HepG2 (cell line): ENCODE measurements around the gene TTC28. TPM values are rescaled to one million over a fixed set of nuclear protein-coding genes. Genes with fewer than 3 reads are reported as not detected.

Experiments
- ATAC-seq: fragments of 200-7000 bp; cut with Tn5 transposase; 3 replicates; pipeline ENCODE4 v1.9.1; 2020; ENCODE audit warnings: mild to moderate bottlenecking, moderate library complexity
- BruUV-seq: library from RNA; stranded (reverse); fragments of 400-500 nt; replicated peaks from 2 replicates; lab custom pipeline; 2021; lab: Mats Ljungman, UMichigan
- CTCF ChIA-PET: fragments of 300-600 bp; formaldehyde crosslinking; extraction: SDS; loops from one replicate; lab custom pipeline; 2021; ENCODE audit warnings: low total read pairs, inconsistent platforms, low intra/inter-chr PET ratio; lab: Yijun Ruan, JAX
- POLR2A ChIA-PET: fragments of 350-600 bp; sonication (Branson Sonifier 250); formaldehyde crosslinking; loops from one replicate; lab custom pipeline; 2020; ENCODE audit warnings: antibody characterized with exemption, inconsistent platforms; lab: Yijun Ruan, JAX
- DNase-seq: peaks from one replicate; pipeline ENCODE4 v3.0.0-alpha.2; 2015; ENCODE audit warnings: low spot score
- FAIRE-seq: peaks from 3 replicates; lab custom pipeline; 2011; peaks lifted over from hg19 to GRCh38; lab: Jason Lieb, UNC
- H2AFZ ChIP-seq: one replicate; pipeline ENCODE4 v1.6.1; 2011; ENCODE audit warnings: low read length, inconsistent platforms
- H3K27ac ChIP-seq: fragments of 300-600 bp; 3 replicates; pipeline ENCODE4 v1.8.0; 2011; ENCODE audit warnings: mixed run types, mild to moderate bottlenecking, mixed read lengths, low read length, inconsistent platforms; ENCODE audit not compliant: insufficient read depth; ENCODE audit errors: extremely low read length
- H3K27me3 ChIP-seq, 2 experiments: fragments of 200-600 bp in 1 of 2; 2 replicates in 1 of 2; 3 replicates in 1 of 2; pipeline versions ENCODE4 v1.6.0 to v1.8.0; 2011; ENCODE audit warnings: low read length in 2 of 2, mild to moderate bottlenecking in 2 of 2, moderate library complexity in 2 of 2, inconsistent platforms in 1 of 2; ENCODE audit not compliant: insufficient read depth in 2 of 2, control insufficient read depth in 1 of 2
- H3K36me3 ChIP-seq, 2 experiments: fragments of 200-600 bp in 1 of 2; replicated peaks in 1 of 2; 2 replicates in 1 of 2; 3 replicates in 1 of 2; pipeline versions ENCODE4 v1.5.1 to v1.8.0; 2011; ENCODE audit warnings: low read length in 2 of 2, inconsistent platforms in 1 of 2; ENCODE audit not compliant: insufficient read depth in 2 of 2, control insufficient read depth in 1 of 2
- H3K4me1 ChIP-seq: 2 replicates; pipeline ENCODE4 v1.5.1; 2012; ENCODE audit warnings: low read length, inconsistent platforms; ENCODE audit not compliant: insufficient read depth
- H3K4me2 ChIP-seq: 2 replicates; pipeline ENCODE4 v1.6.0; 2011; ENCODE audit warnings: low read depth, low read length, inconsistent platforms
- H3K4me3 ChIP-seq, 3 experiments: fragments of 200-600 bp in 1 of 3; sonication (generic), shearing (Covaris generic) in 1 of 3; replicated peaks in 1 of 3; 2 replicates each; pipeline ENCODE4 v1.5.1; 2011 to 2016; ENCODE audit warnings: low read length in 3 of 3, inconsistent platforms in 2 of 3, low read depth in 2 of 3, mild to moderate bottlenecking in 2 of 3, control low read depth in 1 of 3, mixed read lengths in 1 of 3; ENCODE audit not compliant: insufficient read depth in 1 of 3
- H3K79me2 ChIP-seq: one replicate; pipeline ENCODE4 v1.6.1; 2011; ENCODE audit warnings: low read length, inconsistent platforms; ENCODE audit not compliant: insufficient read depth
- H3K9ac ChIP-seq: 2 replicates; pipeline ENCODE4 v1.6.0; 2011; ENCODE audit warnings: mild to moderate bottlenecking, low read depth, low read length, inconsistent platforms; ENCODE audit not compliant: insufficient read depth
- H3K9me3 ChIP-seq: 2 replicates; pipeline ENCODE4 v1.5.1; 2012; ENCODE audit warnings: mild to moderate bottlenecking, low read length
- H4K20me1 ChIP-seq: 2 replicates; pipeline ENCODE4 v1.6.0; 2011; ENCODE audit warnings: inconsistent platforms, mild to moderate bottlenecking, low read length, moderate library complexity; ENCODE audit not compliant: insufficient read depth
- FIP1L1 ChIP-seq: fragments of 200-400 bp; formaldehyde crosslinking; IDR thresholded peaks from 2 replicates; pipeline ENCODE4 v1.6.1; 2018; ENCODE audit warnings: low read depth, mild to moderate bottlenecking, low read length, moderate library complexity, borderline replicate concordance; ENCODE audit not compliant: insufficient read depth
- FOXJ3 ChIP-seq: sonication (generic); formaldehyde crosslinking; IDR thresholded peaks from 2 replicates; pipeline ENCODE4 v1.4.0; 2020; ENCODE audit warnings: missing genetic modification reagents, mild to moderate bottlenecking, borderline replicate concordance
- HMG20A ChIP-seq: IDR thresholded peaks from 2 replicates; pipeline ENCODE4 v1.6.1; 2016; ENCODE audit warnings: borderline replicate concordance
- RARA ChIP-seq: IDR thresholded peaks from 2 replicates; pipeline ENCODE4 v1.6.1; 2016; ENCODE audit warnings: missing genetic modification reagents, missing compliant biosample characterization
- SCMH1 ChIP-seq: sonication (generic); formaldehyde crosslinking; IDR thresholded peaks from 2 replicates; pipeline ENCODE4 v1.9.0; 2021; ENCODE audit warnings: missing genetic modification reagents, mild to moderate bottlenecking, borderline replicate concordance
- ZNF10 ChIP-seq: sonication (generic); formaldehyde crosslinking; IDR thresholded peaks from 2 replicates; pipeline ENCODE4 v1.4.0; 2020; ENCODE audit warnings: mild to moderate bottlenecking, low read depth, missing genetic modification reagents, borderline replicate concordance
- ZNF180 ChIP-seq: sonication (generic); formaldehyde crosslinking; IDR thresholded peaks from 2 replicates; pipeline ENCODE4 v1.4.0; 2020; ENCODE audit warnings: low read depth, missing genetic modification reagents, borderline replicate concordance
- WGBS: methylation state at CpG from one replicate; pipeline ENCODE4 v1.1.6; 2017; ENCODE audit warnings: low lambda C conversion rate; 5-methylcytosine and 5-hydroxymethylcytosine counted together
- in situ Hi-C: cut with HindIII; loops from 2 replicates; pipeline ENCODE4 v1.10.0; 2017; ENCODE audit warnings: low pct_unique_long_range_greater_than_20kb; ENCODE audit not compliant: extremely low pct_ligation_motif_present
- intact Hi-C: fragments of 100-400 bp; cut with micrococcal nuclease; formaldehyde crosslinking; loops from one replicate; pipeline ENCODE4 v1.10.0; 2022; ENCODE audit not compliant: unreplicated experiment
- polyA plus RNA-seq, 8 experiments: library from polyadenylated mRNA; depleted of rRNA in 3 of 8; stranded (reverse) in 7 of 8; unstranded in 1 of 8; fragments of >200 nt; fragmentation: Illumina TruSeq in 4 of 8; extraction: Trizol in 4 of 8; gene quantifications; 2 replicates each; pipeline versions ENCODE4 v1.2.1 to v1.2.3, GENCODE V29; 2011 to 2016; ENCODE audit warnings: low read depth in 4 of 8, missing spikeins in 1 of 8, mixed read lengths in 1 of 8; ENCODE audit not compliant: insufficient read depth in 1 of 8
- total RNA-seq, 5 experiments: library from RNA; depleted of rRNA; stranded (reverse); fragments of >200 nt; fragmentation: Illumina TruSeq; extraction: Trizol; gene quantifications; 2 replicates each; pipeline ENCODE4 v1.2.3, GENCODE V29; 2016; ENCODE audit warnings: low read depth in 1 of 5
- TF ChIP-seq, protein P1 (sequence below): sonication (generic); formaldehyde crosslinking; IDR thresholded peaks from 2 replicates; pipeline ENCODE4 v1.8.1; 2023; ENCODE audit warnings: mild to moderate bottlenecking, missing genetic modification reagents, borderline replicate concordance
- TF ChIP-seq, protein P2 (sequence below): sonication (generic); formaldehyde crosslinking; IDR thresholded peaks from 2 replicates; pipeline ENCODE4 v1.4.0; 2020; ENCODE audit warnings: mild to moderate bottlenecking, missing genetic modification reagents

TTC28 gene
- total and polyA plus RNA-seq, 2 of the 13 experiments (the other 11 are each of a cell fraction or from before 2014, with no cell fraction given): 4.2 to 13.1 TPM

DNA sequence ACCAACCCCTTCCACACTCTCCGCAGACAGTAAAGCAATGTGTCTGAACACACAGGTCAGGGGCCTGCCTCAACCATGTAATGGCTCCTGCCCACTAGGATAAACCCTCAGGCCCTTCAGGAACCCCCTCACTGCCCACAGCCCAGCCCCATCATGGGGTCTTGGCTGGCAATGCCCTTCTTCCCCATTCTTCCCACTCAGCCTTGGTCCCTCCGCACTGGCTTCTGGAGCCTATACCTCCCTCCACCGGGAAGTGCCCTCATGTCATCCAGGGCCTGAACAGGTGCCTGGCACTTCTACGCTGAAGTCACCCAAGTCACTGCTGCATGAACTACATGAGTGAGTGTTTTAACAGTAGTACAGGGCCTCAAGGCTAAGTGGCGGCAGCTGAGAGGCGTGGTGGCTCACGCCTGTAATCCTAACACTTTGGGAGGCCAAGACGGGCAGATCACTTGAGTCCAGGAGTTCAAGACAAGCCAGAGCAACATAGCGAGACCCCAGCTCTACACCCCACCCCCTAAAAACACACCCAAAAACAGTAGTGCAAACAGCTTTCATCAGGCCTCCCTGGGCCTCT, 685.8 kb downstream of the TTC28 start:
- 100% methylated on average over 3 of the region's 9 CpGs for WGBS
- in situ Hi-C loops (no loop called here), intact Hi-C loops (no loop called here)
- TF ChIP-seq FOXJ3 (CRISPR knock-in tag) (no peak), ZNF180 (CRISPR knock-in tag) (no peak), FIP1L1 (no peak)
- TF ChIP-seq, protein P1, sequence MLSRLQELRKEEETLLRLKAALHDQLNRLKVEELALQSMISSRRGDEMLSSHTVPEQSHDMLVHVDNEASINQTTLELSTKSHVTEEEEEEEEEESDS (CRISPR knock-in tag): no peak
- no peak overlapping the region for H3K27ac ChIP-seq
- H3K4me2 ChIP-seq: no peak overlapping the region
- DNase-seq: no peak
- H3K36me3 ChIP-seq: peaks cover 10 to 13% of the 10 kb centered on the region in 2 experiments; a peak in 4 of 5 replicates
- no peaks in the 10 kb centered on the region for H3K27me3 ChIP-seq
- H4K20me1 ChIP-seq: no peaks in the 10 kb centered on the region
- no peaks in the 10 kb centered on the region for H3K79me2 ChIP-seq
- BruUV-seq: no TSS peak
- no peaks in the 10 kb centered on the region for H3K9me3 ChIP-seq
- CTCF ChIA-PET: no interaction called here
- peaks cover 8% of the 10 kb centered on the region for H3K4me1 ChIP-seq
- no peak overlapping the region for H3K9ac ChIP-seq
- FAIRE-seq: no peak
- no peak for ATAC-seq
- H3K4me3 ChIP-seq: no peak overlapping the region
- H2AFZ ChIP-seq: no peak overlapping the region
- POLR2A ChIA-PET: interaction anchor here (0.5 kb wide), 1 partner anchor 56 kb away, joined by 3 read pairs; no protein-coding TSS in a partner anchor

- TF ChIP-seq ZNF10 (CRISPR knock-in tag) (no peak), HMG20A (CRISPR knock-in tag) (no peak), RARA (CRISPR knock-in tag) (no peak), SCMH1 (CRISPR knock-in tag) (no peak)
- TF ChIP-seq, protein P2, sequence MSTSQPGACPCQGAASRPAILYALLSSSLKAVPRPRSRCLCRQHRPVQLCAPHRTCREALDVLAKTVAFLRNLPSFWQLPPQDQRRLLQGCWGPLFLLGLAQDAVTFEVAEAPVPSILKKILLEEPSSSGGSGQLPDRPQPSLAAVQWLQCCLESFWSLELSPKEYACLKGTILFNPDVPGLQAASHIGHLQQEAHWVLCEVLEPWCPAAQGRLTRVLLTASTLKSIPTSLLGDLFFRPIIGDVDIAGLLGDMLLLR (CRISPR knock-in tag): no peak
- no peak for DNase-seq
- POLR2A ChIA-PET: no interaction called here
- Histone ChIP-seq H4K20me1 (no peaks in the 10 kb centered on the region), H3K9me3 (no peaks in the 10 kb centered on the region), H3K4me1 (peaks cover 8% of the 10 kb centered on the region), H3K36me3 (peaks cover 9% of the 10 kb centered on the region in 2 experiments; a peak in 4 of 5 replicates), H3K27me3 (no peaks in the 10 kb centered on the region), H2AFZ (no peak overlapping the region), H3K27ac (no peak overlapping the region), H3K9ac (no peak overlapping the region), H3K4me2 (no peak overlapping the region), H3K4me3 (no peak overlapping the region), H3K79me2 (no peaks in the 10 kb centered on the region)
- no peak for FAIRE-seq
- CTCF ChIA-PET: no interaction called here
- intact Hi-C loops: no loop called here
- in situ Hi-C loops: no loop called here
- no TSS peak for BruUV-seq
- WGBS: 93% methylated on average over 3 of the region's 12 CpGs
- no peak for ATAC-seq
Measured at GRCh38 chr22:27993201-27993635, 686.4 kb downstream of the TTC28 start.
